HepG2 (cell line): ENCODE measurements around the gene NCKAP5L. TPM values are rescaled to one million over a fixed set of nuclear protein-coding genes. Genes with fewer than 3 reads are reported as not detected.
A peak's percentile ranks its signal among the peaks of the same experiment; 100 is the strongest.

Experiments
- ADNP ChIP-seq: sonication (generic); formaldehyde crosslinking; IDR thresholded peaks from 2 replicates; pipeline ENCODE4 v1.4.0; 2020; ENCODE audit warnings: missing genetic modification reagents
- ARNTL ChIP-seq: sonication (generic); formaldehyde crosslinking; IDR thresholded peaks from 2 replicates; pipeline ENCODE4 v1.4.0; 2020; ENCODE audit warnings: mild to moderate bottlenecking, missing genetic modification reagents
- ELF1 ChIP-seq: sonication (generic); formaldehyde crosslinking; IDR thresholded peaks from 2 replicates; pipeline ENCODE4 v1.4.0; 2020; ENCODE audit warnings: missing genetic modification reagents
- FOXJ3 ChIP-seq: sonication (generic); formaldehyde crosslinking; IDR thresholded peaks from 2 replicates; pipeline ENCODE4 v1.4.0; 2020; ENCODE audit warnings: missing genetic modification reagents, mild to moderate bottlenecking, borderline replicate concordance
- GLI4 ChIP-seq: sonication (generic); formaldehyde crosslinking; IDR thresholded peaks from 2 replicates; pipeline ENCODE4 v1.5.1; 2020; ENCODE audit warnings: missing genetic modification reagents, mild to moderate bottlenecking, moderate library complexity, borderline replicate concordance
- MXI1 ChIP-seq: IDR thresholded peaks from 3 replicates; pipeline ENCODE4 v1.6.1; 2012; ENCODE audit warnings: low read depth, low read length, inconsistent platforms, borderline replicate concordance
- NR2F1 ChIP-seq, 2 experiments: fragments of 450-650 bp in 1 of 2; formaldehyde crosslinking in 1 of 2; IDR thresholded peaks; 2 replicates each; pipeline versions ENCODE4 v1.5.0 to v1.6.1; 2016 to 2020; ENCODE audit warnings: mild to moderate bottlenecking in 1 of 2, missing compliant biosample characterization in 1 of 2, missing genetic modification reagents in 1 of 2, moderate library complexity in 1 of 2
- TMF1 ChIP-seq: sonication (generic); formaldehyde crosslinking; IDR thresholded peaks from 2 replicates; pipeline ENCODE4 v1.8.1; 2022; ENCODE audit warnings: low read depth, missing genetic modification reagents
- ZC3H4 ChIP-seq: sonication (generic); formaldehyde crosslinking; IDR thresholded peaks from 2 replicates; pipeline ENCODE4 v1.4.0; 2020; ENCODE audit warnings: missing genetic modification reagents, borderline replicate concordance
- ZFP62 ChIP-seq: sonication (generic); formaldehyde crosslinking; IDR thresholded peaks from 2 replicates; pipeline ENCODE4 v1.4.0; 2020; ENCODE audit warnings: missing genetic modification reagents
- ZNF501 ChIP-seq: sonication (generic); formaldehyde crosslinking; IDR thresholded peaks from 2 replicates; pipeline ENCODE4 v1.5.1; 2020; ENCODE audit warnings: mild to moderate bottlenecking, moderate library complexity, missing genetic modification reagents
- ZNF598 ChIP-seq: sonication (generic); formaldehyde crosslinking; IDR thresholded peaks from 2 replicates; pipeline ENCODE4 v1.5.1; 2020; ENCODE audit warnings: mild to moderate bottlenecking, missing genetic modification reagents, borderline replicate concordance
- ZNF615 ChIP-seq: sonication (generic); formaldehyde crosslinking; IDR thresholded peaks from 2 replicates; pipeline ENCODE4 v1.5.0; 2020; ENCODE audit warnings: mild to moderate bottlenecking, missing genetic modification reagents, borderline replicate concordance
- polyA plus RNA-seq, 8 experiments: library from polyadenylated mRNA; depleted of rRNA in 3 of 8; stranded (reverse) in 7 of 8; unstranded in 1 of 8; fragments of >200 nt; fragmentation: Illumina TruSeq in 4 of 8; extraction: Trizol in 4 of 8; gene quantifications; 2 replicates each; pipeline versions ENCODE4 v1.2.1 to v1.2.3, GENCODE V29; 2011 to 2016; ENCODE audit warnings: low read depth in 4 of 8, missing spikeins in 1 of 8, mixed read lengths in 1 of 8; ENCODE audit not compliant: insufficient read depth in 1 of 8
- total RNA-seq, 5 experiments: library from RNA; depleted of rRNA; stranded (reverse); fragments of >200 nt; fragmentation: Illumina TruSeq; extraction: Trizol; gene quantifications; 2 replicates each; pipeline ENCODE4 v1.2.3, GENCODE V29; 2016; ENCODE audit warnings: low read depth in 1 of 5
- TF ChIP-seq, protein P1 (sequence below): sonication (generic); IDR thresholded peaks from 2 replicates; pipeline ENCODE4 v1.6.1; 2016; ENCODE audit warnings: low read depth, borderline replicate concordance
- TF ChIP-seq, protein P2 (sequence below): sonication (generic); formaldehyde crosslinking; IDR thresholded peaks from 2 replicates; pipeline ENCODE4 v1.4.0; 2020; ENCODE audit warnings: missing genetic modification reagents
- TF ChIP-seq, protein P3 (sequence below): sonication (generic); formaldehyde crosslinking; IDR thresholded peaks from 2 replicates; pipeline ENCODE4 v1.4.0; 2020; ENCODE audit warnings: mild to moderate bottlenecking, low read depth, missing genetic modification reagents
- TF ChIP-seq, protein P4 (sequence below): fragments of 450-650 bp; IDR thresholded peaks from 2 replicates; pipeline ENCODE4 v1.6.1; 2017; ENCODE audit warnings: mild to moderate bottlenecking

NCKAP5L gene
- total and polyA plus RNA-seq, 2 of the 13 experiments (the other 11 are each of a cell fraction or from before 2014, with no cell fraction given), result 4.1 to 9.0 TPM

DNA sequence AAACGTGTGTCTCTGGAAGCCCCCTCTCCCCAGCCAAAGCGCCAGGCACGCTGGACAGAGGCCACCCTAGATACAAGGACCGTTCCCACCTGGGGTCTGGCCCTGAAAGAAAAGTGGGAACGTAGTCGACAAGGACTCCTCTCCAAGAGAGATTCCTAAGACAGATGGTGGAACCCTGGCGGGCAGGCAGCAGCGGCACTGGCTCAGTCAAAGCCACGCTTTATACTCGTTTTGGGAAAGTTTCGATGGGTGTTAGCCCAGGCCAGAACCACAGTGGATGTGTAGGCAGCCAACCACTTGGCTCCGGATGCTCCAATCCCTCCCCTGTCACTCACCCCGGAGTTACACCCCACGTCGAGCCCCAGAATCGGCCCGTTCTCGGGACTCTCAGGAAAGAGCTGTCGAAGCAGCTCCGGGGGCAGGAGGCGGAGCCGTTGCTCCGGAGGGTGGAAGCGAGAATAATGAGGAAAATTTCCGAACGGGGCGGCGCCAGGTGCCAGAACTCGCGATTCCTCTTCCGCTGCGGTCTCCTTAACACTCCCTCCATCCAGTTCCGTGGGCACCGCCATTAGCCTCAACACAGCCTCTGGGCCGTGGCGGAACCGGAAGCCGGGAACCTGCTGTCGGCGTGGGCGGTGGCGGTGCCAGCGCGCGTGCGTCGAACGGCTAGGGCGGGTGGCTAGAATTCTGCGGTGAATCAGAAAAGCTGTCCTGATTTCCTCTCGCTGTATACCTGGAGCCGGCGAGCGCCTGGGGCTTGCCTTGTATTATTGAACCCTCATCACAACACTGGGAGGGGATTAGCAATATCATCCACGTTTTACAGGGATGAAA lies 14.5 kb upstream of the NCKAP5L start, which contains the start of gene BCDIN3D (continued):
- TF ChIP-seq ZNF598 (peak; percentile 60; the same call in 1 of the 2 replicates), TMF1 (CRISPR knock-in tag) (no peak), ARNTL (no peak), ZC3H4 (no peak), ZFP62 (CRISPR knock-in tag) (no peak), ELF1 (CRISPR knock-in tag) (peak; percentile 93), FOXJ3 (CRISPR knock-in tag) (0 out of 2 replicates have a peak, but pooled peaks have one; percentile 40), NR2F1 (CRISPR knock-in tag; IDR thresholded peaks at IDR 0.05) (no peak), ZNF501 (peak; percentile 81), ZNF615 (peak; percentile 86; the same call in 1 of the 2 replicates), ADNP (CRISPR knock-in tag) (no peak), GLI4 (peak; percentile 21; the same call in 1 of the 2 replicates), MXI1 (peak; percentile 76; the same call in 1 of the 3 replicates)
- TF ChIP-seq, protein P1, sequence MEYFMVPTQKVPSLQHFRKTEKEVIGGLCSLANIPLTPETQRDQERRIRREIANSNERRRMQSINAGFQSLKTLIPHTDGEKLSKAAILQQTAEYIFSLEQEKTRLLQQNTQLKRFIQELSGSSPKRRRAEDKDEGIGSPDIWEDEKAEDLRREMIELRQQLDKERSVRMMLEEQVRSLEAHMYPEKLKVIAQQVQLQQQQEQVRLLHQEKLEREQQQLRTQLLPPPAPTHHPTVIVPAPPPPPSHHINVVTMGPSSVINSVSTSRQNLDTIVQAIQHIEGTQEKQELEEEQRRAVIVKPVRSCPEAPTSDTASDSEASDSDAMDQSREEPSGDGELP, result no peak
- TF ChIP-seq, protein P2, sequence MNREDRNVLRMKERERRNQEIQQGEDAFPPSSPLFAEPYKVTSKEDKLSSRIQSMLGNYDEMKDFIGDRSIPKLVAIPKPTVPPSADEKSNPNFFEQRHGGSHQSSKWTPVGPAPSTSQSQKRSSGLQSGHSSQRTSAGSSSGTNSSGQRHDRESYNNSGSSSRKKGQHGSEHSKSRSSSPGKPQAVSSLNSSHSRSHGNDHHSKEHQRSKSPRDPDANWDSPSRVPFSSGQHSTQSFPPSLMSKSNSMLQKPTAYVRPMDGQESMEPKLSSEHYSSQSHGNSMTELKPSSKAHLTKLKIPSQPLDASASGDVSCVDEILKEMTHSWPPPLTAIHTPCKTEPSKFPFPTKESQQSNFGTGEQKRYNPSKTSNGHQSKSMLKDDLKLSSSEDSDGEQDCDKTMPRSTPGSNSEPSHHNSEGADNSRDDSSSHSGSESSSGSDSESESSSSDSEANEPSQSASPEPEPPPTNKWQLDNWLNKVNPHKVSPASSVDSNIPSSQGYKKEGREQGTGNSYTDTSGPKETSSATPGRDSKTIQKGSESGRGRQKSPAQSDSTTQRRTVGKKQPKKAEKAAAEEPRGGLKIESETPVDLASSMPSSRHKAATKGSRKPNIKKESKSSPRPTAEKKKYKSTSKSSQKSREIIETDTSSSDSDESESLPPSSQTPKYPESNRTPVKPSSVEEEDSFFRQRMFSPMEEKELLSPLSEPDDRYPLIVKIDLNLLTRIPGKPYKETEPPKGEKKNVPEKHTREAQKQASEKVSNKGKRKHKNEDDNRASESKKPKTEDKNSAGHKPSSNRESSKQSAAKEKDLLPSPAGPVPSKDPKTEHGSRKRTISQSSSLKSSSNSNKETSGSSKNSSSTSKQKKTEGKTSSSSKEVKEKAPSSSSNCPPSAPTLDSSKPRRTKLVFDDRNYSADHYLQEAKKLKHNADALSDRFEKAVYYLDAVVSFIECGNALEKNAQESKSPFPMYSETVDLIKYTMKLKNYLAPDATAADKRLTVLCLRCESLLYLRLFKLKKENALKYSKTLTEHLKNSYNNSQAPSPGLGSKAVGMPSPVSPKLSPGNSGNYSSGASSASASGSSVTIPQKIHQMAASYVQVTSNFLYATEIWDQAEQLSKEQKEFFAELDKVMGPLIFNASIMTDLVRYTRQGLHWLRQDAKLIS (CRISPR knock-in tag), result no peak; the same call in 1 of the 2 replicates
- TF ChIP-seq, protein P3, sequence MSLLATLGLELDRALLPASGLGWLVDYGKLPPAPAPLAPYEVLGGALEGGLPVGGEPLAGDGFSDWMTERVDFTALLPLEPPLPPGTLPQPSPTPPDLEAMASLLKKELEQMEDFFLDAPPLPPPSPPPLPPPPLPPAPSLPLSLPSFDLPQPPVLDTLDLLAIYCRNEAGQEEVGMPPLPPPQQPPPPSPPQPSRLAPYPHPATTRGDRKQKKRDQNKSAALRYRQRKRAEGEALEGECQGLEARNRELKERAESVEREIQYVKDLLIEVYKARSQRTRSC, result no peak
- TF ChIP-seq, protein P4, sequence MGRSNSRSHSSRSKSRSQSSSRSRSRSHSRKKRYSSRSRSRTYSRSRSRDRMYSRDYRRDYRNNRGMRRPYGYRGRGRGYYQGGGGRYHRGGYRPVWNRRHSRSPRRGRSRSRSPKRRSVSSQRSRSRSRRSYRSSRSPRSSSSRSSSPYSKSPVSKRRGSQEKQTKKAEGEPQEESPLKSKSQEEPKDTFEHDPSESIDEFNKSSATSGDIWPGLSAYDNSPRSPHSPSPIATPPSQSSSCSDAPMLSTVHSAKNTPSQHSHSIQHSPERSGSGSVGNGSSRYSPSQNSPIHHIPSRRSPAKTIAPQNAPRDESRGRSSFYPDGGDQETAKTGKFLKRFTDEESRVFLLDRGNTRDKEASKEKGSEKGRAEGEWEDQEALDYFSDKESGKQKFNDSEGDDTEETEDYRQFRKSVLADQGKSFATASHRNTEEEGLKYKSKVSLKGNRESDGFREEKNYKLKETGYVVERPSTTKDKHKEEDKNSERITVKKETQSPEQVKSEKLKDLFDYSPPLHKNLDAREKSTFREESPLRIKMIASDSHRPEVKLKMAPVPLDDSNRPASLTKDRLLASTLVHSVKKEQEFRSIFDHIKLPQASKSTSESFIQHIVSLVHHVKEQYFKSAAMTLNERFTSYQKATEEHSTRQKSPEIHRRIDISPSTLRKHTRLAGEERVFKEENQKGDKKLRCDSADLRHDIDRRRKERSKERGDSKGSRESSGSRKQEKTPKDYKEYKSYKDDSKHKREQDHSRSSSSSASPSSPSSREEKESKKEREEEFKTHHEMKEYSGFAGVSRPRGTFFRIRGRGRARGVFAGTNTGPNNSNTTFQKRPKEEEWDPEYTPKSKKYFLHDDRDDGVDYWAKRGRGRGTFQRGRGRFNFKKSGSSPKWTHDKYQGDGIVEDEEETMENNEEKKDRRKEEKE, result no peak
